K562 (cell line): ENCODE data around the gene ACSBG1.
"Not testable (repeated sequence)": the region's sequence is repeated elsewhere in the genome, so short reads cannot be mapped to it uniquely, and the experiment has no call there.

ENCODE experiments used
- ATF2 ChIP-seq: sonication (generic); formaldehyde crosslinking; IDR thresholded peaks from 2 replicates; pipeline ENCODE4 v1.8.1; 2022; ENCODE audit warnings: missing genetic modification reagents
- CBX8 ChIP-seq: fragments of 200-600 bp; sonication (generic); IDR thresholded peaks from 2 replicates; pipeline ENCODE4 v1.6.1; 2012; ENCODE audit warnings: borderline replicate concordance, mixed run types, low read depth, mild to moderate bottlenecking, moderate library complexity, mixed read lengths, low read length, control low read depth, inconsistent platforms; ENCODE audit not compliant: poor library complexity, severe bottlenecking; ENCODE audit errors: extremely low read depth
- CEBPB ChIP-seq: fragments of 450-650 bp; IDR thresholded peaks from 2 replicates; pipeline ENCODE4 v1.6.1; 2016; ENCODE audit warnings: missing genetic modification characterization, missing compliant biosample characterization
- CREB1 ChIP-seq, 2 experiments: sonication (generic) in 1 of 2; formaldehyde crosslinking in 1 of 2; IDR thresholded peaks; 2 replicates each; pipeline versions ENCODE4 v1.6.1 to v1.8.0; 2012 to 2022; ENCODE audit warnings: inconsistent platforms in 1 of 2, mild to moderate bottlenecking in 1 of 2, missing genetic modification reagents in 1 of 2, moderate library complexity in 1 of 2
- EZH2 ChIP-seq: IDR thresholded peaks from 2 replicates; pipeline ENCODE4 v1.6.1; 2012; ENCODE audit warnings: low read depth, mild to moderate bottlenecking, inconsistent platforms, low read length, borderline replicate concordance
- FOXM1 ChIP-seq, 2 experiments: fragments of 450-650 bp in 1 of 2; sonication (generic) in 1 of 2; formaldehyde crosslinking in 1 of 2; IDR thresholded peaks; 2 replicates each; pipeline versions ENCODE4 v1.6.1 to v1.9.0; 2017 to 2022; ENCODE audit warnings: low read depth in 2 of 2, mild to moderate bottlenecking in 2 of 2, missing genetic modification reagents in 1 of 2, moderate library complexity in 1 of 2
- JUN ChIP-seq, 2 experiments: sonication (generic) in 1 of 2; formaldehyde crosslinking in 1 of 2; IDR thresholded peaks; 2 replicates each; pipeline versions ENCODE4 v1.6.1 to v1.8.0; 2012 to 2022; ENCODE audit warnings: borderline replicate concordance in 2 of 2, mild to moderate bottlenecking in 2 of 2, improper control_type of control experiment in 1 of 2, low read depth in 1 of 2, low read length in 1 of 2, missing genetic modification reagents in 1 of 2
- NFRKB ChIP-seq: fragments of 450-650 bp; IDR thresholded peaks from 2 replicates; pipeline ENCODE4 v1.6.1; 2016; ENCODE audit warnings: low read depth
- POLR2A ChIP-seq: fragments of 450-650 bp; conservative IDR thresholded peaks from 2 replicates; pipeline ENCODE4 v1.6.1; 2016
- SP1 ChIP-seq: sonication (generic); formaldehyde crosslinking; IDR thresholded peaks from 2 replicates; pipeline ENCODE4 v1.8.1; 2022; ENCODE audit warnings: mild to moderate bottlenecking, missing genetic modification reagents
- STAG1 ChIP-seq: sonication (generic); formaldehyde crosslinking; IDR thresholded peaks from 2 replicates; pipeline ENCODE4 v1.5.0; 2020; ENCODE audit warnings: missing genetic modification reagents, borderline replicate concordance
- TF ChIP-seq, protein P1 (sequence below), 2 experiments: fragments of 450-650 bp; formaldehyde crosslinking in 1 of 2; IDR thresholded peaks; 2 replicates each; pipeline versions ENCODE4 v1.4.0 to v1.6.1; 2014 to 2020; ENCODE audit warnings: mild to moderate bottlenecking in 2 of 2, borderline replicate concordance in 1 of 2, low read depth in 1 of 2
- TF ChIP-seq, protein P2 (sequence below), 3 experiments: IDR thresholded peaks in 2 of 3; conservative IDR thresholded peaks in 1 of 3; 2 replicates each; pipeline ENCODE4 v1.5.1; 2011 to 2012; ENCODE audit warnings: low read length in 3 of 3, mild to moderate bottlenecking in 3 of 3, control low read depth in 2 of 3, improper control_type of control experiment in 1 of 3, inconsistent platforms in 1 of 3, low read depth in 1 of 3, mixed read lengths in 1 of 3, moderate library complexity in 1 of 3; ENCODE audit not compliant: insufficient read depth in 2 of 3

DNA sequence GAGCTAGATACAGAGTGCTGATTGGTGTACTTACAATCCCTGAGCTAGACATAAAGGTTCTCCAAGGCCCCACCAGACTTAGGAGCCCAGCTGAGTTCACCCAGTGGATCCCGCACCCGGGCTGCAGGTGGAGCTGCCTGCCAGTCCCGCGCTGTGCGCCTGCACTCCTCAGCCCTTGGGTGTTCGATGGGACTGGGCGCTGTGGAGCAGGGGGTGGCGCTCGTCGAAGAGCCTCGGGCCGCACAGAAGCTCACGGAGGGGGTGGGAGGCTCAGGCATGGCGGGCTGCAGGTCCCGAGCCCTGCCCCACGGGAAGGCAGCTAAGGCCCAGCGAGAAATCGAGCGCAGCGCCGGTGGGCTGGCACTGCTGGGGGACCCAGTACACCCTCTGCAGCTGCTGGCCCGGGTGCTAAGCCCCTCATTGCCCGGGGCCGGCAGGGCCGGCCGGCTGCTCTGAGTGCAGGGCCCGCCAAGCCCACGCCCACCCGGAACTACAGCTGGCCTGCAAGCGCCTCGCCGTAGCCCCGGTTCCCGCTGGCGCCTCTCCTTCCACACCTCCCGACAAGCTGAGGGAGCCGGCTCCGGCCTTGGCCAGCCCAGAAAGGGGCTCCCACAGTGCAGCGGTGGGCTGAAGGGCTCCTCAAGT lies 11.7 kb upstream of the ACSBG1 start:
- TF ChIP-seq FOXM1 (IDR thresholded peaks at IDR 0.05; ENCODE audit: low read depth); FOXM1 (CRISPR knock-in tag; IDR thresholded peaks at IDR 0.05; ENCODE audit: low read depth); EZH2; JUN (IDR thresholded peaks at IDR 0.05; ENCODE audit: borderline replicate concordance, low read depth, low read length); JUN (CRISPR knock-in tag; IDR thresholded peaks at IDR 0.05; ENCODE audit: borderline replicate concordance); STAG1 (CRISPR knock-in tag); CEBPB; POLR2A; ATF2 (CRISPR knock-in tag); SP1 (CRISPR knock-in tag); NFRKB; CREB1 (IDR thresholded peaks at IDR 0.05); CREB1 (CRISPR knock-in tag; IDR thresholded peaks at IDR 0.05); CBX8: not testable (repeated sequence)
- TF ChIP-seq, protein P1, sequence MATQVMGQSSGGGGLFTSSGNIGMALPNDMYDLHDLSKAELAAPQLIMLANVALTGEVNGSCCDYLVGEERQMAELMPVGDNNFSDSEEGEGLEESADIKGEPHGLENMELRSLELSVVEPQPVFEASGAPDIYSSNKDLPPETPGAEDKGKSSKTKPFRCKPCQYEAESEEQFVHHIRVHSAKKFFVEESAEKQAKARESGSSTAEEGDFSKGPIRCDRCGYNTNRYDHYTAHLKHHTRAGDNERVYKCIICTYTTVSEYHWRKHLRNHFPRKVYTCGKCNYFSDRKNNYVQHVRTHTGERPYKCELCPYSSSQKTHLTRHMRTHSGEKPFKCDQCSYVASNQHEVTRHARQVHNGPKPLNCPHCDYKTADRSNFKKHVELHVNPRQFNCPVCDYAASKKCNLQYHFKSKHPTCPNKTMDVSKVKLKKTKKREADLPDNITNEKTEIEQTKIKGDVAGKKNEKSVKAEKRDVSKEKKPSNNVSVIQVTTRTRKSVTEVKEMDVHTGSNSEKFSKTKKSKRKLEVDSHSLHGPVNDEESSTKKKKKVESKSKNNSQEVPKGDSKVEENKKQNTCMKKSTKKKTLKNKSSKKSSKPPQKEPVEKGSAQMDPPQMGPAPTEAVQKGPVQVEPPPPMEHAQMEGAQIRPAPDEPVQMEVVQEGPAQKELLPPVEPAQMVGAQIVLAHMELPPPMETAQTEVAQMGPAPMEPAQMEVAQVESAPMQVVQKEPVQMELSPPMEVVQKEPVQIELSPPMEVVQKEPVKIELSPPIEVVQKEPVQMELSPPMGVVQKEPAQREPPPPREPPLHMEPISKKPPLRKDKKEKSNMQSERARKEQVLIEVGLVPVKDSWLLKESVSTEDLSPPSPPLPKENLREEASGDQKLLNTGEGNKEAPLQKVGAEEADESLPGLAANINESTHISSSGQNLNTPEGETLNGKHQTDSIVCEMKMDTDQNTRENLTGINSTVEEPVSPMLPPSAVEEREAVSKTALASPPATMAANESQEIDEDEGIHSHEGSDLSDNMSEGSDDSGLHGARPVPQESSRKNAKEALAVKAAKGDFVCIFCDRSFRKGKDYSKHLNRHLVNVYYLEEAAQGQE (IDR thresholded peaks at IDR 0.05; ENCODE audit: borderline replicate concordance): not testable (repeated sequence)
- TF ChIP-seq, protein P1 (CRISPR knock-in tag; IDR thresholded peaks at IDR 0.05; ENCODE audit: low read depth): not testable (repeated sequence)
- TF ChIP-seq, protein P2, sequence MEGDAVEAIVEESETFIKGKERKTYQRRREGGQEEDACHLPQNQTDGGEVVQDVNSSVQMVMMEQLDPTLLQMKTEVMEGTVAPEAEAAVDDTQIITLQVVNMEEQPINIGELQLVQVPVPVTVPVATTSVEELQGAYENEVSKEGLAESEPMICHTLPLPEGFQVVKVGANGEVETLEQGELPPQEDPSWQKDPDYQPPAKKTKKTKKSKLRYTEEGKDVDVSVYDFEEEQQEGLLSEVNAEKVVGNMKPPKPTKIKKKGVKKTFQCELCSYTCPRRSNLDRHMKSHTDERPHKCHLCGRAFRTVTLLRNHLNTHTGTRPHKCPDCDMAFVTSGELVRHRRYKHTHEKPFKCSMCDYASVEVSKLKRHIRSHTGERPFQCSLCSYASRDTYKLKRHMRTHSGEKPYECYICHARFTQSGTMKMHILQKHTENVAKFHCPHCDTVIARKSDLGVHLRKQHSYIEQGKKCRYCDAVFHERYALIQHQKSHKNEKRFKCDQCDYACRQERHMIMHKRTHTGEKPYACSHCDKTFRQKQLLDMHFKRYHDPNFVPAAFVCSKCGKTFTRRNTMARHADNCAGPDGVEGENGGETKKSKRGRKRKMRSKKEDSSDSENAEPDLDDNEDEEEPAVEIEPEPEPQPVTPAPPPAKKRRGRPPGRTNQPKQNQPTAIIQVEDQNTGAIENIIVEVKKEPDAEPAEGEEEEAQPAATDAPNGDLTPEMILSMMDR (IDR thresholded peaks at IDR 0.05 in 2 of 3, conservative IDR thresholded peaks at IDR 0.05 in 1 of 3; ENCODE audit: insufficient read depth in 2 of 3, low read depth in 1 of 3, low read length in 3 of 3): not testable (repeated sequence)
